ENCODE data around the gene TMEM150C.

DNA sequence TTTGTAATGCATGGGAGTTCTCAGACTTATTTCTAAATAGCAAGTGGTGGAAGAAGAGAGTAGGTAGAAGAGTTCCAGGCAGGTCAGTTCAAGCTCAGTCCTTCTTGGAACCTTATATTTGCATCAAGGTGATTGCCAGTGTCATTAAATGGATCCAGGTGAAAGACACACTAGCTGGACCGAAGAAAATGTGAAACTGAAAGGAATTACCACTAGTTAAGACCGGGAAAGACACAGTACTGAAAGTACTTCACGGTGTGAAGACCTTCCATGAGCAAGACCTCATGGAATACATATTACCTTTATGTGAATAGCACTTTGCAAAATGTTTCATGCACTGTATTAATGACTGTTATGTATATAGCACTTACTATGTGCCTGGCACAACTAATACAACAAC is 19.1 kb downstream of the TMEM150C start:
- TF ChIP-seq, protein P1, sequence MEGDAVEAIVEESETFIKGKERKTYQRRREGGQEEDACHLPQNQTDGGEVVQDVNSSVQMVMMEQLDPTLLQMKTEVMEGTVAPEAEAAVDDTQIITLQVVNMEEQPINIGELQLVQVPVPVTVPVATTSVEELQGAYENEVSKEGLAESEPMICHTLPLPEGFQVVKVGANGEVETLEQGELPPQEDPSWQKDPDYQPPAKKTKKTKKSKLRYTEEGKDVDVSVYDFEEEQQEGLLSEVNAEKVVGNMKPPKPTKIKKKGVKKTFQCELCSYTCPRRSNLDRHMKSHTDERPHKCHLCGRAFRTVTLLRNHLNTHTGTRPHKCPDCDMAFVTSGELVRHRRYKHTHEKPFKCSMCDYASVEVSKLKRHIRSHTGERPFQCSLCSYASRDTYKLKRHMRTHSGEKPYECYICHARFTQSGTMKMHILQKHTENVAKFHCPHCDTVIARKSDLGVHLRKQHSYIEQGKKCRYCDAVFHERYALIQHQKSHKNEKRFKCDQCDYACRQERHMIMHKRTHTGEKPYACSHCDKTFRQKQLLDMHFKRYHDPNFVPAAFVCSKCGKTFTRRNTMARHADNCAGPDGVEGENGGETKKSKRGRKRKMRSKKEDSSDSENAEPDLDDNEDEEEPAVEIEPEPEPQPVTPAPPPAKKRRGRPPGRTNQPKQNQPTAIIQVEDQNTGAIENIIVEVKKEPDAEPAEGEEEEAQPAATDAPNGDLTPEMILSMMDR (IDR thresholded peaks at IDR 0.05; ENCODE audit: low read depth, low read length, poor library complexity, severe bottlenecking), result no peak
- no peak for TF ChIP-seq EZH2phosphoT487 (IDR thresholded peaks at IDR 0.05; ENCODE audit: borderline replicate concordance, low read length)
